HL-60 (cell line): ENCODE data around the gene CNDP2.

Source experiments
- DNase-seq, 2 experiments: peaks; one replicate each; pipeline ENCODE4 v3.0.0-alpha.2; 2010 to 2020; ENCODE audit warnings: low read depth in 1 of 2, low spot score in 1 of 2
- H3K27ac ChIP-seq: fragments of 250-450 bp; sonication (Bioruptor Pico); replicated peaks from 2 replicates; pipeline ENCODE4 v1.5.1; 2020; ENCODE audit warnings: mild to moderate bottlenecking, moderate library complexity
- H3K27me3 ChIP-seq: fragments of 250-450 bp; sonication (Bioruptor Pico); 2 replicates; pipeline ENCODE4 v1.5.1; 2021; ENCODE audit warnings: mild to moderate bottlenecking, moderate library complexity; ENCODE audit not compliant: insufficient read depth, poor library complexity, severe bottlenecking
- H3K4me3 ChIP-seq: replicated peaks from 2 replicates; pipeline ENCODE4 v1.5.1; 2011; ENCODE audit warnings: mild to moderate bottlenecking, control low read depth, low read length; ENCODE audit not compliant: insufficient read depth
- GABPA ChIP-seq: IDR thresholded peaks from 2 replicates; pipeline ENCODE4 v1.6.1; 2012; ENCODE audit warnings: low read depth
- POLR2AphosphoS5 ChIP-seq: IDR thresholded peaks from 2 replicates; pipeline ENCODE4 v1.6.1; 2012; ENCODE audit warnings: low read depth
- SPI1 ChIP-seq: IDR thresholded peaks from 2 replicates; pipeline ENCODE4 v1.6.1; 2012; ENCODE audit warnings: low read depth, mild to moderate bottlenecking, borderline replicate concordance
- TF ChIP-seq, protein P1 (sequence below): IDR thresholded peaks from 2 replicates; pipeline ENCODE4 v1.6.1; 2012; ENCODE audit warnings: low read depth; ENCODE audit not compliant: insufficient replicate concordance
- TF ChIP-seq, protein P2 (sequence below): IDR thresholded peaks from one replicate; pipeline ENCODE4 v1.5.1; 2011; ENCODE audit warnings: low read length, control low read depth, inconsistent platforms; ENCODE audit not compliant: insufficient read depth

The CNDP2 gene

DNA sequence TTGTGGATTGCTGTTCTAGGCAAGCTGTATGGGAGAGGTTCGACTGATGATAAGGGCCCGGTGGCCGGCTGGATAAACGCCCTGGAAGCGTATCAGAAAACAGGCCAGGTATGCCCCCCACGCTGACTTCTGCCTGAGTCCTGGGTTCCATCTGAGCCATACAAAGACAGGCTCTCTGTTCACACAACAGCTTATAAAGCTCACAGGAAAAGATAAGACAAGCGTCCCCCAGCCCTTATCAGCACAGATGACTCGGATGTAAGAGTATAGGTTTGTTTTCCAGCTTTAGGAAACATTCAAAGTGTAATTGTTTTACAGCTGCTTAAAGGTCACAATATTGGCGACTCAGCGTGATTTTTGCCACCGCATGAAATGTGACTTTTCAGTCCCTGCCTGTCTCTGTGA, 12.7 kb downstream of the CNDP2 start:
- TF ChIP-seq, protein P1, sequence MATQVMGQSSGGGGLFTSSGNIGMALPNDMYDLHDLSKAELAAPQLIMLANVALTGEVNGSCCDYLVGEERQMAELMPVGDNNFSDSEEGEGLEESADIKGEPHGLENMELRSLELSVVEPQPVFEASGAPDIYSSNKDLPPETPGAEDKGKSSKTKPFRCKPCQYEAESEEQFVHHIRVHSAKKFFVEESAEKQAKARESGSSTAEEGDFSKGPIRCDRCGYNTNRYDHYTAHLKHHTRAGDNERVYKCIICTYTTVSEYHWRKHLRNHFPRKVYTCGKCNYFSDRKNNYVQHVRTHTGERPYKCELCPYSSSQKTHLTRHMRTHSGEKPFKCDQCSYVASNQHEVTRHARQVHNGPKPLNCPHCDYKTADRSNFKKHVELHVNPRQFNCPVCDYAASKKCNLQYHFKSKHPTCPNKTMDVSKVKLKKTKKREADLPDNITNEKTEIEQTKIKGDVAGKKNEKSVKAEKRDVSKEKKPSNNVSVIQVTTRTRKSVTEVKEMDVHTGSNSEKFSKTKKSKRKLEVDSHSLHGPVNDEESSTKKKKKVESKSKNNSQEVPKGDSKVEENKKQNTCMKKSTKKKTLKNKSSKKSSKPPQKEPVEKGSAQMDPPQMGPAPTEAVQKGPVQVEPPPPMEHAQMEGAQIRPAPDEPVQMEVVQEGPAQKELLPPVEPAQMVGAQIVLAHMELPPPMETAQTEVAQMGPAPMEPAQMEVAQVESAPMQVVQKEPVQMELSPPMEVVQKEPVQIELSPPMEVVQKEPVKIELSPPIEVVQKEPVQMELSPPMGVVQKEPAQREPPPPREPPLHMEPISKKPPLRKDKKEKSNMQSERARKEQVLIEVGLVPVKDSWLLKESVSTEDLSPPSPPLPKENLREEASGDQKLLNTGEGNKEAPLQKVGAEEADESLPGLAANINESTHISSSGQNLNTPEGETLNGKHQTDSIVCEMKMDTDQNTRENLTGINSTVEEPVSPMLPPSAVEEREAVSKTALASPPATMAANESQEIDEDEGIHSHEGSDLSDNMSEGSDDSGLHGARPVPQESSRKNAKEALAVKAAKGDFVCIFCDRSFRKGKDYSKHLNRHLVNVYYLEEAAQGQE = no peak
- TF ChIP-seq SPI1 (no peak), POLR2AphosphoS5 (no peak), GABPA (no peak)
- TF ChIP-seq, protein P2, sequence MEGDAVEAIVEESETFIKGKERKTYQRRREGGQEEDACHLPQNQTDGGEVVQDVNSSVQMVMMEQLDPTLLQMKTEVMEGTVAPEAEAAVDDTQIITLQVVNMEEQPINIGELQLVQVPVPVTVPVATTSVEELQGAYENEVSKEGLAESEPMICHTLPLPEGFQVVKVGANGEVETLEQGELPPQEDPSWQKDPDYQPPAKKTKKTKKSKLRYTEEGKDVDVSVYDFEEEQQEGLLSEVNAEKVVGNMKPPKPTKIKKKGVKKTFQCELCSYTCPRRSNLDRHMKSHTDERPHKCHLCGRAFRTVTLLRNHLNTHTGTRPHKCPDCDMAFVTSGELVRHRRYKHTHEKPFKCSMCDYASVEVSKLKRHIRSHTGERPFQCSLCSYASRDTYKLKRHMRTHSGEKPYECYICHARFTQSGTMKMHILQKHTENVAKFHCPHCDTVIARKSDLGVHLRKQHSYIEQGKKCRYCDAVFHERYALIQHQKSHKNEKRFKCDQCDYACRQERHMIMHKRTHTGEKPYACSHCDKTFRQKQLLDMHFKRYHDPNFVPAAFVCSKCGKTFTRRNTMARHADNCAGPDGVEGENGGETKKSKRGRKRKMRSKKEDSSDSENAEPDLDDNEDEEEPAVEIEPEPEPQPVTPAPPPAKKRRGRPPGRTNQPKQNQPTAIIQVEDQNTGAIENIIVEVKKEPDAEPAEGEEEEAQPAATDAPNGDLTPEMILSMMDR = no peak
- Histone ChIP-seq H3K27ac (no peak overlapping the region), H3K27me3 (no peaks in the 10 kb centered on the region)

DNA sequence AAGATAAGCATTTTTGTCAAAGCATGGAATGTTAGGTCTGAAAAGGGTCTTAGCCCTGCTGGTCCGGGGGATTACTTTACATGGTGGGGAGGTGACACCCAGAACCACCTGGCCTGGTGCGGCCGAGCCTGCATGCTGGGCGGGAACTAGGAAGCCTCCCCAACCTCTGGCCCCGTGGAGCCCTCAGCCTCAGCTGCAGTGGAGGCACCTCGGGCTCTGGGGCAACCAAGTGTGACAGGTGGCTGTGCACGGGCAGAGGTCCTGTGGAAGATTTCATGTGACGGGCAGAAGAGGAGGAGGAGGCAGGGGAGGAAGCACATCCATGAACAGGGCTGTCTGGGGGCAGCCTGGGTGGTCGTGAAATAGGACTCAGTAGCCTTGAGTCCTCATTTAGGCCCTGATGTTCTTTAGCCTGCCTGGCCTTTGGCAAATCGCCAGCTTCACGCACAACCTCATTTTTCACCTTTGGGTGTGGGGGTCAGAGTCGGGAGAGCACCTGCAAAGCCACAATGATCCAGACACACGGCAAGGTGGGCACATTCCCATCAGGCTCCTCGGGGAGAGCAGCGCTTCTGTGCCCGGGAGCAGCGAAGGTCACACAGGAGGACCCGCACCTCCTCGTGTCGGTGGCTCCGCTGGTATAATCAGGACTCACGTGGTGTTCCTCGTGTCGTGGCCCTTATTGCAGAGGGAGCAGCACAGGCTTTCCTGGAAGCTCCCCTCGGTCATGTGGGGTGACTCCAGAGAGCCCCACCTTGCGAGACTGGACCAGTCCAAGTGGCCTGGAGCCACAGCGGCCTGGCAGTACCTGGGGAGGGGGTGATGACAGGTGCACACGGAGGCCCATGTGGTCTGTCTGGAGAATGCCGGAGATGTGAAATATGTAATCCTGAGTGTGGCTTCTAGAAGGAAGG, 13.9 kb downstream of the CNDP2 start:
- no peak for TF ChIP-seq SPI1
- TF ChIP-seq, protein P1 = no peak
- TF ChIP-seq, protein P2 = no peak
- TF ChIP-seq GABPA = no peak
- no peak for TF ChIP-seq POLR2AphosphoS5

More for the DNA sequence above, 12.7 kb downstream of the CNDP2 start:
- DNase-seq = no peak
- no peak overlapping the region for H3K4me3 ChIP-seq

DNA sequence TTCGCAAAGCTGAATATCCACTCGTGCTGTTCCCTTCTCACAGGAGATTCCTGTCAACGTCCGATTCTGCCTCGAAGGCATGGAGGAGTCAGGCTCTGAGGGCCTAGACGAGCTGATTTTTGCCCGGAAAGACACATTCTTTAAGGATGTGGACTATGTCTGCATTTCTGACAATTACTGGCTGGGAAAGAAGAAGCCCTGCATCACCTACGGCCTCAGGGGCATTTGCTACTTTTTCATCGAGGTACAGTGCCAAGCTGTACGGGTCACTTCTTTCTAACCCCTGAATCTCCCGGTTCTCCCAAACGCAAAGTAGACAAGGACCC, 14.6 kb downstream of the CNDP2 start:
- TF ChIP-seq, protein P1 = no peak
- TF ChIP-seq GABPA (no peak), SPI1 (no peak), POLR2AphosphoS5 (no peak)
- TF ChIP-seq, protein P2 = no peak
- no peaks in the 10 kb centered on the region for H3K27me3 ChIP-seq
- DNase-seq = no peak
- H3K27ac ChIP-seq = no peak overlapping the region
- H3K4me3 ChIP-seq = no peak overlapping the region

More for the DNA sequence above, 13.9 kb downstream of the CNDP2 start:
- no peak overlapping the region for H3K4me3 ChIP-seq
- no peak overlapping the region for H3K27ac ChIP-seq
- no peak for DNase-seq
- H3K27me3 ChIP-seq = no peaks in the 10 kb centered on the region
